Activated CD4-positive, alpha-beta T cell treated with anti-CD3 and anti-CD28 coated beads, Interleukin-2, Interleukin-4, amounts not matched to agents 100 ng/mL and 50 ng/mL, durations not matched to agents 16 hours and 8 hours (primary cell): ENCODE data around the gene PCAT7.
"Not testable (repeated sequence)": the region's sequence is repeated elsewhere in the genome, so short reads cannot be mapped to it uniquely, and the experiment has no call there.

Experiments used
- DNase-seq: peaks from one replicate; pipeline ENCODE4 v3.0.0-alpha.2; 2020; ENCODE audit warnings: low spot score

The PCAT7 gene

GRCh38 chr9:94554439-94555331, at the start of gene PCAT7:
Gene PCAT7 (plus strand): TSS chr9:94555083.
- peak; percentile 51 for DNase-seq

GRCh38 chr9:94506370-94506769, 48.5 kb upstream of the PCAT7 start:
- DNase-seq: not testable (repeated sequence)

- DNase-seq: no peak
Observed at GRCh38 chr9:94507531-94508258, 47.2 kb upstream of the PCAT7 start.

- DNase-seq: no peak
Observed at GRCh38 chr9:94511134-94511954, 43.5 kb upstream of the PCAT7 start.

GRCh38 chr9:94511955-94512265, 43.0 kb upstream of the PCAT7 start:
- DNase-seq: no peak

- DNase-seq: no peak
Observed at GRCh38 chr9:94514722-94515121, 40.2 kb upstream of the PCAT7 start.

GRCh38 chr9:94517254-94517653, 37.6 kb upstream of the PCAT7 start:
- no peak for DNase-seq

- DNase-seq: no peak
Observed at GRCh38 chr9:94525396-94526035, 29.4 kb upstream of the PCAT7 start.

GRCh38 chr9:94526271-94526670, 28.6 kb upstream of the PCAT7 start:
- no peak for DNase-seq

- no peak for DNase-seq
Observed at GRCh38 chr9:94526951-94527350, 27.9 kb upstream of the PCAT7 start.

GRCh38 chr9:94528886-94529285, 26.0 kb upstream of the PCAT7 start:
- DNase-seq: no peak

GRCh38 chr9:94533155-94533554, 21.7 kb upstream of the PCAT7 start:
- DNase-seq: no peak

GRCh38 chr9:94533601-94534000, 21.3 kb upstream of the PCAT7 start:
- no peak for DNase-seq

- DNase-seq: no peak
Observed at GRCh38 chr9:94534901-94535300, 20.0 kb upstream of the PCAT7 start.

- DNase-seq: no peak
Observed at GRCh38 chr9:94538908-94539307, 16.0 kb upstream of the PCAT7 start.

- DNase-seq: not testable (repeated sequence)
Observed at GRCh38 chr9:94544335-94544734, 10.5 kb upstream of the PCAT7 start.

- DNase-seq: no peak
Observed at GRCh38 chr9:94545940-94546339, 8.9 kb upstream of the PCAT7 start.

GRCh38 chr9:94553029-94553938, 1.6 kb upstream of the PCAT7 start:
- DNase-seq: no peak

GRCh38 chr9:94554078-94554438, 825 bp upstream of the PCAT7 start:
- no peak for DNase-seq

- no peak for DNase-seq
Observed at GRCh38 chr9:94557376-94557775, 2.5 kb downstream of the PCAT7 start.

- no peak for DNase-seq
Observed at GRCh38 chr9:94560237-94560636, 5.4 kb downstream of the PCAT7 start.
